Measurements from ENCODE around the gene KCNAB2. TPM values are rescaled to one million over a fixed set of nuclear protein-coding genes. Genes with fewer than 3 reads are reported as not detected.

KCNAB2 gene
- total RNA-seq, 6 experiments from 2014 or later, result 4.4 to 14.8 (median 6.9) TPM

- TF ChIP-seq, protein P1, sequence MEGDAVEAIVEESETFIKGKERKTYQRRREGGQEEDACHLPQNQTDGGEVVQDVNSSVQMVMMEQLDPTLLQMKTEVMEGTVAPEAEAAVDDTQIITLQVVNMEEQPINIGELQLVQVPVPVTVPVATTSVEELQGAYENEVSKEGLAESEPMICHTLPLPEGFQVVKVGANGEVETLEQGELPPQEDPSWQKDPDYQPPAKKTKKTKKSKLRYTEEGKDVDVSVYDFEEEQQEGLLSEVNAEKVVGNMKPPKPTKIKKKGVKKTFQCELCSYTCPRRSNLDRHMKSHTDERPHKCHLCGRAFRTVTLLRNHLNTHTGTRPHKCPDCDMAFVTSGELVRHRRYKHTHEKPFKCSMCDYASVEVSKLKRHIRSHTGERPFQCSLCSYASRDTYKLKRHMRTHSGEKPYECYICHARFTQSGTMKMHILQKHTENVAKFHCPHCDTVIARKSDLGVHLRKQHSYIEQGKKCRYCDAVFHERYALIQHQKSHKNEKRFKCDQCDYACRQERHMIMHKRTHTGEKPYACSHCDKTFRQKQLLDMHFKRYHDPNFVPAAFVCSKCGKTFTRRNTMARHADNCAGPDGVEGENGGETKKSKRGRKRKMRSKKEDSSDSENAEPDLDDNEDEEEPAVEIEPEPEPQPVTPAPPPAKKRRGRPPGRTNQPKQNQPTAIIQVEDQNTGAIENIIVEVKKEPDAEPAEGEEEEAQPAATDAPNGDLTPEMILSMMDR (IDR thresholded peaks at IDR 0.05), result no peak
- TF ChIP-seq POLR2A (IDR thresholded peaks at IDR 0.05), result no peak
- intact Hi-C loops (cut with DNase I), result no loop called here
- H3K4me1 ChIP-seq, result no peaks in the 10 kb centered on the region
- no peaks in the 10 kb centered on the region for H3K36me3 ChIP-seq
- no peaks in the 10 kb centered on the region for H3K27me3 ChIP-seq
- no peak for ATAC-seq
- H3K4me3 ChIP-seq, result no peak overlapping the region
- peak in 2 of 3 donors; percentile 18 to 48 for DNase-seq
- H3K27ac ChIP-seq, result no peak overlapping the region
- no peaks in the 10 kb centered on the region for H3K9me3 ChIP-seq
- no CpG with 5 or more reads among the region's 24 CpGs for WGBS (ENCODE audit: insufficient coverage, low coverage, low lambda C conversion rate, missing lambda C conversion rate)
These were observed 65.9 kb downstream of the KCNAB2 start for GRCh38 chr1:6111571-6111970.

DNA sequence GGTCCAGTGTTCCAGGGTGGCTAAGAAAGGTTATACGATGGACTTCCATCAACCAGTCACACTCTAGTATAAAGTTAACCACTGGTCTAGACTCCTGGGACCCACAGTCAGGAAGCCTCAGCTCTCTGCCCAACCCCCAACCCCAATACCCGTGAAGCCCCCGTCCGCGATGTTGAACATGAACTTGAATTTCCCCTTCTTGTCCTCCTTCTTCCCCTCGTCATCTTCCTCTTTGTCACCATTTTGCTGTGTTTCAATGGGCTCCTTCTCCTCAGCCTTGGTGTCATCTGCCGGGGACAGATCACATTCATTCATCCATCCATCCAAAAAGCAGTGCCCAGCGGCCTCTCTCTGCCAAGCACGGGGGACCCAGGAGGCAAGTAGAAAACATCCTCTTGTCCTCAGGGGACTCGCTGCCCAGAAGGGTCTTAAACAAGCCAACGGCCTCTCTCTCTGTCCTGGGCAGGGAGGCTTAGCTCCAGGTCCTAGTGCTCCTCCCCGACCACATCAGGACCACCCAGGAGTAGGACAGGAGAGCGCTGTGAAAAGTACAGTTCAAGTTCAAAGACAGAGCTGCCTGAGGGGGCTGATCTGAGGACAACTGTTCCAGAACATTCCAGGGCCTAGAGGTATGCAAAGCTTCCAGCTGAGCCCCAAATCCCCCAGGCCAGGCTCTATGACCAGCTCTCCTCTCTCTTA, 66.5 kb downstream of the KCNAB2 start:
- peak in 2 of 3 donors; percentile 10 to 26 for DNase-seq

GRCh38 chr1:6112690-6113005, 67.0 kb downstream of the KCNAB2 start:
- no peak overlapping the region for H3K27ac ChIP-seq
- intact Hi-C loops (cut with DNase I), result no loop called here
- DNase-seq, result peak in 1 of 3 donors; percentile 37

More for the DNA sequence above, 66.5 kb downstream of the KCNAB2 start:
- TF ChIP-seq, protein P1 (IDR thresholded peaks at IDR 0.05), result no peak
- TF ChIP-seq POLR2A (IDR thresholded peaks at IDR 0.05), result no peak
- H3K4me1 ChIP-seq, result no peaks in the 10 kb centered on the region
- no peaks in the 10 kb centered on the region for H3K9me3 ChIP-seq
- intact Hi-C loops (cut with DNase I), result no loop called here
- H3K27me3 ChIP-seq, result no peaks in the 10 kb centered on the region
- no peaks in the 10 kb centered on the region for H3K36me3 ChIP-seq
- H3K27ac ChIP-seq, result no peak overlapping the region
- ATAC-seq, result no peak
- H3K4me3 ChIP-seq, result no peak overlapping the region
- 68% methylated on average over 7 of the region's 13 CpGs for WGBS (ENCODE audit: insufficient coverage, low coverage, low lambda C conversion rate, missing lambda C conversion rate)

DNA sequence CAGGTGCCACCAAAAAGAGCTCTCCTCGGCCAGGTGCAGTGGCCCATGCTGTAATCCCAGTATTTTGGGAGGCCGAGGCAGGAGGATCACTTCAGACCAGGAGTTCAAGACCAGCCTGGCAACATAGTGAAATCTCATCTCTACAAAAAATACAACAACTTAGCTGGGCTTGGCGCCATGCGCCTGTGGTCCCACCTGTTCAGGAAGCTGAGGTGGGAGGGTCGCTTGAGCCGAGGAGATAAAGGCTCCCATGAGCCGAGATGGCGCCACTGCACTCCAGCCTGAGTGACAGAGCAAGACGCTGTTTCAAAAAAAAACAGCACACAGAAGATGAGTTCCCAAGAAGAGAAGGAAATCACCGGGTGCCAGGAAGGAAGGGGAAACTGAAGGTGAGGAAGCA, 67.4 kb downstream of the KCNAB2 start:
- H3K4me3 ChIP-seq, result no peak overlapping the region
- no peaks in the 10 kb centered on the region for H3K4me1 ChIP-seq
- ATAC-seq (no peak), DNase-seq (peak in 2 of 3 donors; percentile 11 to 23)
- no peak overlapping the region for H3K27ac ChIP-seq
- no peaks in the 10 kb centered on the region for H3K27me3 ChIP-seq
- H3K36me3 ChIP-seq, result no peaks in the 10 kb centered on the region
- no peak for TF ChIP-seq POLR2A (IDR thresholded peaks at IDR 0.05)
- TF ChIP-seq, protein P1 (IDR thresholded peaks at IDR 0.05), result no peak
- intact Hi-C loops (cut with DNase I), result no loop called here
- H3K9me3 ChIP-seq, result no peaks in the 10 kb centered on the region
- WGBS (ENCODE audit: insufficient coverage, low coverage, low lambda C conversion rate, missing lambda C conversion rate), result 54% methylated on average over 7 of the region's 10 CpGs

More at GRCh38 chr1:6112690-6113005, 67.0 kb downstream of the KCNAB2 start:
- Histone ChIP-seq H3K9me3 (no peaks in the 10 kb centered on the region), H3K4me1 (no peaks in the 10 kb centered on the region), H3K36me3 (no peaks in the 10 kb centered on the region), H3K27me3 (no peaks in the 10 kb centered on the region), H3K4me3 (no peak overlapping the region)
- TF ChIP-seq, protein P1 (IDR thresholded peaks at IDR 0.05), result no peak
- no peak for TF ChIP-seq POLR2A (IDR thresholded peaks at IDR 0.05)
- WGBS (ENCODE audit: insufficient coverage, low coverage, low lambda C conversion rate, missing lambda C conversion rate), result 27% methylated on average over 2 of the region's 5 CpGs
- ATAC-seq, result no peak

Measured in right lobe of liver (tissue), 6 donors.